A549 treated with DMSO at 1 μM for 4 hours (cell line): Measurements from ENCODE around the gene MDM2. TPM values are rescaled to one million over a fixed set of nuclear protein-coding genes. Genes with fewer than 3 reads are reported as not detected.

Source experiments
- total RNA-seq: library from RNA; stranded (reverse); fragments of 200-300 nt; extraction: Qiagen RNA extraction; gene quantifications from 5 replicates; pipeline ENCODE4 v1.2.3, GENCODE V29; 2022; ENCODE audit warnings: low read depth

Gene MDM2
- total RNA-seq: 52.4 to 73.0 TPM (median 66.5 TPM) in 5 replicates

DNA sequence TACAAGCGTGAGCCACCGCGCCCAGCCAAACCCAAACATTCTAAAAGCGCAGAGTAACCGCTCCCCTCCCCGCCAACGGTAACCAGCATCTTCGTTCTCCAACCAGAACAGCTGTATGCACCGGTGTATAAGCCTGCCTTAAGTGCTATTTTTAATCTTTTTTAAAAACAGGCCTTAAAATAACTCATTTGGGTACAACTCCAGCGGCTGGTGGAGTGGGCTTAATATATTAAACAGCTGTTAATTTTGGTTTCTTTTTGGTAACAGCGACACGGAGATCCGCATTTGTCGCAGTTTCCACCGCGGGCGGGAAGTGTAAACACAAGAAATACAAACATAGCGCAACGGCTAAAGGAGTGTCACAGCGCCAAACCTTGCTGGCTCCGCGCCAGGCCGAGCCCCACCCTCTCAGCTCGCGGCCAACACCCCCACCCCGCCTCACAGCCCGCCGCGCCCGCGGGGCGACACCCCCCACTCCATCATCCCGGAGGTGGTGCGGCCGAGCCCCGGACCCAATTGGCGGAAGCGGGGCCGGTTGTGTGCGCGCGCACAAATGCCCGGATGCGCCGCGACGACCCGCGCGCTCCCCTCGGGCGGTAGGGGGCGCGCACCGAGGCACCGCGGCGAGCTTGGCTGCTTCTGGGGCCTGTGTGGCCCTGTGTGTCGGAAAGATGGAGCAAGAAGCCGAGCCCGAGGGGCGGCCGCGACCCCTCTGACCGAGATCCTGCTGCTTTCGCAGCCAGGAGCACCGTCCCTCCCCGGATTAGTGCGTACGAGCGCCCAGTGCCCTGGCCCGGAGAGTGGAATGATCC is at the start of gene MDM2:
Gene MDM2 (plus strand): TSS at position 602 of the 812 bp plus-strand sequence. CDS start 301 bp downstream, outside the sequence.

Other genes starting within 250 kb of the MDM2 start
- 175 to 210 TPM (median 200 TPM) in 5 replicates for gene RAP1B, start 197.3 kb upstream of the MDM2 start, total RNA-seq
- gene NUP107, start 121.2 kb upstream of the MDM2 start, total RNA-seq: 61.7 to 78.4 TPM (median 75.7 TPM) in 5 replicates
- 11.3 to 18.2 TPM (median 16.4 TPM) in 5 replicates for gene SLC35E3, start 62.0 kb upstream of the MDM2 start, total RNA-seq
- 8.1 to 13.4 TPM (median 11.5 TPM) in 5 replicates for gene CPM, start 125.0 kb downstream of the MDM2 start, total RNA-seq